SHP77 treated with DMSO at 0.1 percent for 48 hours (cell line): ENCODE results near the gene LIMK2.
"Not testable (repeated sequence)": the region's sequence is repeated elsewhere in the genome, so short reads cannot be mapped to it uniquely, and the experiment has no call there.

ENCODE experiments used
- DNase-seq: peaks from one replicate; lab custom pipeline; 2025; lab: John Stamatoyannopoulos, UW

LIMK2 gene

GRCh38 chr22:31211862-31212730 is at the start of gene LIMK2:
TSS of gene LIMK2 (plus strand) at chr22:31212298. CDS start at chr22:31212409, 111 bp downstream.
- peak; percentile 87 for DNase-seq

- no peak for DNase-seq
Observed at GRCh38 chr22:31170971-31171370, 41.1 kb upstream of the LIMK2 start.

DNA sequence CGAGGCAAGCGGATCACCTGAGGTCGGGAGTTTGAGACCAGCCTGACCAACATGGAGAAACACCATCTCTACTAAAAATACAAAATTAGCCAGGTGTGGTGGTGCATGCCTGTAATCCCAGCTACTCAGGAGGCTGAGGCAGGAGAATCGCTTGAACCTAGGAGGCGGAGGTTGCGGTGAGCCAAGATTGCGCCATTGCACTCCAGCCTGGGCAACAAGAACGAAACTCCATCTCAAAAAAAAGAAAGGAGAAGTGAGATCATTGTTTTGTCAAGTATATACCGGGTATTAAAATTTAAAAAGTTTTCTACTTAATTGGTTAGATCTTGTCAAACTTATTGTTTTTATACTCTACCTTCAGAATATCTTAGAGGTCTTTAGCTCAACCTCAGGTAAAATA is 40.4 kb upstream of the LIMK2 start:
- not testable (repeated sequence) for DNase-seq

DNA sequence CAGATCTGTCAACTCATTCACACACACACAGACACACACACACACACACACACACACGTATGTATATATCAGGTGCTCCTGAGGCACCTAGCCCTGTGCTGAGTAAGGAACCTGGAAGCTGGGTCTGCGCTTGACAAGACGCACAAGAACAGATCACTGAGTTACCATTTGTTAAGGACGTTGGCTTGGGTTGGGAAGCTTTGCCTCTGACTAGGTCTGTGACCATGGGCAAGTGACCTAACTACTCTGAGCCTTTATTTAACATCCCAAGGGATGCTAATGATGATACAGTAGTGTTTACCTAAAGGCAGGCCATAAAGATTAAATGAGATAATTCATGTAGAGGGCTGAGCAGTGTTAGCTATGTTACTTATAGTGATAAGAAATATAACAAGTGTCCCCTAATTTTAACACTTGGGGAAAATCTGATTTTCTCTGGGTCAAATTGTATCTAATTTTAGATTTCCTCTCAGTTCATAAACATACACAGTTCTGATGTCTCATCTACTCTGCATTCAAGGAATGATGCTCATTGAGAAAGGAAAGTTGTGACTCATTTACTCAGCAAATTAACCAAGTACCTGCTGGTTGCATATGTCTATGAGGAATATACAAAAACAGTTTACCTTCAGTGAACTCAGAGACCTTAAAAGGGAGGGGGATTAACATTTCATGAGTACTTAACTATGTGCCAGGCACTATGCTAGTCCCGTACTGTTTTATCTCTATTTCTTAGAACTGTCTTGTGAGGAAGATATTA is 38.5 kb upstream of the LIMK2 start:
- DNase-seq: no peak

GRCh38 chr22:31176923-31177322 is 35.2 kb upstream of the LIMK2 start:
- DNase-seq: no peak

- no peak for DNase-seq
Observed at GRCh38 chr22:31177420-31178162, 34.5 kb upstream of the LIMK2 start.

- DNase-seq: no peak
Observed at GRCh38 chr22:31178859-31179258, 33.2 kb upstream of the LIMK2 start.

GRCh38 chr22:31179345-31179744 is 32.8 kb upstream of the LIMK2 start:
- peak; percentile 62 for DNase-seq

- no peak for DNase-seq
Observed at GRCh38 chr22:31184015-31184414, 28.1 kb upstream of the LIMK2 start.

DNA sequence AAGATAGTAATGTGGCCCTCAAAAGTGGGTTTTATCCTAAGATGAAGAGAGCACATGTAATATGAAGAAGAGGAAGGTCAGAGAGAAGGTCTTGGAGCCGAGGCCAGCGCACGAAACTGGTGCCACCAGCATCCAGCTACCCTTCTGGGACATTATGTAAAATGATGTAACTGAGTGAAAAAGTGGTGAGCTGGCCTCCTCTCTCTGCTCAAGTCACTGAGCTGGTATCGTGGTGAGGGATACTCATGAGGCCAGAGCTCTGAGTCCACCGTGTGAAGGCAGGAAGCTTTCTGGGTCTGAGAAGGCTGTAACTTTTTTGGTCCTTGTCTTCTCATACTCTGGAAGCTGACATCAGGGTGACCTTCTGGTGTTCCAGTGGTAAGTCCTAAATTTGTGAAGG is 27.0 kb upstream of the LIMK2 start:
- DNase-seq: no peak

DNA sequence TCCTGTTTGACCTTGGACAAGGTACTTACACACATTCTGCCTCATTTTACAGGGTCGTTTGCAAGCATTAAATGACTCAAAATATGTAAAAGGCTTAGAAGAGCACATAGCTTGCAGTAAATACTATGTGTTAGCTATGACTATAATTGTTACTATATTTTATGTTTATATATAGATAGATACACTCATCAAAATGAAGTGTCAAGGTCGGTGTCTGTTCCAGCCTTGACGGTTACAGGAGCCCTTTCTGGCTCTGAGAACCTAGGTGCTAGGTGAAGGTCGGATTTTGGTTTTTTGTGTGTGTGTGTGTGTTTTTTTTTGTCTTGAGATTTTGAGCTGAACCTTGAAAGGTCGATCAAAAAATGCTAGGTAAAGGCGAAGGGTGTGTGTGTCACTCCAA is 24.5 kb upstream of the LIMK2 start:
- no peak for DNase-seq

- DNase-seq: no peak
Observed at GRCh38 chr22:31192513-31192912, 19.6 kb upstream of the LIMK2 start.

DNA sequence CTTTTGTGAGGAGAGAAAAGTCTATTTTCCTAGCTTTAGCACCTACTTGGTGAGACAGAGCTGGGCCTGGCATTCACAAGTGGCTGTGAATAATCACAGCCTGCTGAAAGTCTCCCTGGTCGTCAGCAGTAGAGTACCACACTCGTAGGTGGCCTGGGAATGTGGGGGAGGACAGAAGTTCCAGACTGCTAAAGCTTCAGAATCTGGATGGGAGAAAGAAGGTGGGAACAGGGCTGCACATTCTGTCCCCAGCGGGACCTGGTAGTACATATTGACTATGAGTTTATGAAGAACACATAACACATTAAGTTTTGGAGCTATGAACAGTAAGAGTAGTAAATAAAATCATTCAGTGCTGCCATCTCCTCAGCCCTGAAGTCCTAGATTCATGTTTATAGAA is 19.0 kb upstream of the LIMK2 start:
- DNase-seq: no peak

DNA sequence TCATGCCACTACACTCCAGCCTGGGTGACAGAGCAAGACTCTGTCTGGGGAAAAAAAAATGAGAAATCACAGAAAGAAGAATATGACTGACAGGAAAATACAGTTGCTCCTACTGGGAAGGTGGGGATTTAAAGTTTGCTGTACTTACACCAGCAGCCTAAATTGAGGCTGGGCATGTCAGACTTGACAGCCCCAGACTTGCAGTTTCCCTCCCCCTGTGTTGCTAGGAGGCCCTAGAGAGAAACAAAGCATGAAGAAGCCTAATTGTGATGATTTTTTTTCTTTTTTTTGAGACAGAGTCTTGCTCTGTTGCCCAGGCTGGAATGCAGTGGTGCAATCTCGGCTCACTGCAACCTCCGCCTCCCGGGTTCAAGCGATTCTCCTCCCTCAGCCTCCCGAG is 17.4 kb upstream of the LIMK2 start:
- DNase-seq: not testable (repeated sequence)

- no peak for DNase-seq
Observed at GRCh38 chr22:31199187-31199586, 12.9 kb upstream of the LIMK2 start.

- not testable (repeated sequence) for DNase-seq
Observed at GRCh38 chr22:31204352-31204984, 7.6 kb upstream of the LIMK2 start.

DNA sequence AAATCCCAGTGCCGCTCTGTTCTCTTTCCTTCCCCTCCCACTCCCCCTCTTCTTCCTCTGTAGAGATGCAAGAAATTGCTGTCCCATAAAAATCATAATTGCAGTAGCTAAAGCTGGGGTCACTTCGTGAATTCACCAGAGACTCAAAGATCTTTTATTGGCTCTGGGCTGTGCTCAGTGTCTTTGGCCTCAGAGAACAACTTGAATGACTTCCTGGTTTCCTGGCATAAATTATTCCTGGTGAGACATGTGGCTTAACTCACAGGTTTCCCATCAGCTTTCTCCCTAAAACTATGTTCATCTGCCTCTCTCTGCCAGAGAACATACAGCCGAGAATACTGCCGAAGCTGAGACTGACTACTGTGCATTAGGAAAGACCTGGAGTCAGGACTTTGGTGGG is 7.0 kb upstream of the LIMK2 start:
- not testable (repeated sequence) for DNase-seq

DNA sequence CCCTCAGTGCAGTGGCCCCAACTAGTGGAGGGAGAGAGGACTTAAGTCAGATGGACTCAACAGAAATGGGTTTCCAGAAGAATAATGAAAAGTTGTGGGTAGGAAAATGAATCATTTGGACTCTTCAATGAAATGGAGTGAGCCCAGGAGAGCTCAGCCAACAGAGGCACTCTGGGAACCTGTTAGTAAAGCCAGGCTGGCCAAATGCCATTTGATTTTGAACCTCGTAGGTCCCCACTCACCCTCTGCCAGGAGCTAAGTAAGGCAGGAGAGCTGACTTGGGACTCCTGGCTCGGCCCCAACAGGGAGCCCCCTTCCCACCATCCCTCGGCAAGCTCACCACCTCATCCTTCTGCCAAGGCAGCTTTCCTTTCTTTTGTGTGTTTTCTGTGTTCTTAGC is 5.6 kb upstream of the LIMK2 start:
- DNase-seq: not testable (repeated sequence)

DNA sequence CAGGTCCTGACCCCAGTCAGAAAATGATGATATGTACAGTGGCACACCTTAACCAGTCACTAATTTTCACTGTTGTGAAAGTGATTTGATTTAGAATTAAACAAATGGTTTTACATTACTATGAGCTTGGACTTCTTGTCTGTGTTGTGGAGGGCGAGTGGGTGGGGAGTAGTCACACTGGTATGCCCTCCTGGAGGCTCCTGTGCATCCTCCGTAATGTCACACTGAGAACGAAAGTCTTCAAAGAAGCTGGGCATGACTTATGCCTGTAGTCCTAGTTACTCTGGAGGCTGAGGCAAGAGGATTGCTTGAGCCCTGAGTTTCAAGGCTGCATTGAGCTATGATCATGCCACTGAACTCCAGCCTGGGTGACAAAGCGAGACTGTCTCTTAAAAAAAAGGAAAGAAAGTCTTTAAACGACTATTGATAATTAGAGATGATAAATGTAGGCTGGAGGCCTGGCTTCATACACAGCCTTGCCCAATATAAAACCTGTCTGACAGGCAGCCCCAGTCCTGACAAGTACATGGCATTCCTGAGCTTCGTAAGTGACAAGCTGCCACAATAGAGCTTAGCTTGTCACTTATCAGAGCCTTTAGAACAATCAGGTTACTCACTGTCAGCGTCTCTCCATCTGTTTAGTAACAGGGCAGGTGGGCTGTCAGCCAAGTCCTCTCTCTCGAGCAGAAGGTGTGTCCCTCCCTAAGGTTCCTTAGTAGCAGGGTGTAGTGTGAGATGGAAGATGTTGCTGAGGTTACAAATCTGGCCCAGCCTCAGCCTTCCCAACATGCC is 5.0 kb upstream of the LIMK2 start:
- no peak for DNase-seq

- DNase-seq: no peak
Observed at GRCh38 chr22:31210556-31211421, 1.3 kb upstream of the LIMK2 start.
